OCI-LY7 (cell line): ENCODE measurements around the gene DPH7.
"Not testable (repeated sequence)": the region's sequence is repeated elsewhere in the genome, so short reads cannot be mapped to it uniquely, and the experiment has no call there.

Experiments
- CTCF ChIP-seq: fragments of 200-600 bp; sonication (generic); conservative IDR thresholded peaks from 2 replicates; pipeline ENCODE4 v1.5.1; 2014; ENCODE audit warnings: mild to moderate bottlenecking, antibody characterized with exemption, low read length, moderate library complexity, mixed read lengths
- EZH2phosphoT487 ChIP-seq: fragments of 200-600 bp; sonication (generic); IDR thresholded peaks from 2 replicates; pipeline ENCODE4 v1.6.1; 2018; ENCODE audit warnings: low read depth, borderline replicate concordance, mild to moderate bottlenecking, mixed run types, antibody characterized with exemption, low read length, moderate library complexity, mixed read lengths

GRCh38 chr9:137536594-137537131 lies 42.1 kb downstream of the DPH7 start:
- TF ChIP-seq CTCF, EZH2phosphoT487: not testable (repeated sequence)
